Gastroesophageal sphincter (tissue), 4 donors: Measurements from ENCODE around the gene CBFA2T2. TPM values are rescaled to one million over a fixed set of nuclear protein-coding genes. Genes with fewer than 3 reads are reported as not detected.

Source experiments
- ATAC-seq: fragments of 150-250 bp; one replicate; pipeline ENCODE4 v1.9.1; 2016; ENCODE audit warnings: mild to moderate bottlenecking, moderate library complexity
- H3K27ac ChIP-seq, 4 donors: fragments of 200-600 bp; sonication (generic) in 3 of 4; 1 replicate in 3 of 4; 2 replicates in 1 of 4; pipeline ENCODE4 v1.5.1; 2016 to 2019
- H3K27me3 ChIP-seq: fragments of 200-600 bp; sonication (generic); one replicate; pipeline ENCODE4 v1.5.1; 2019
- H3K36me3 ChIP-seq, 2 donors: fragments of 200-600 bp; sonication (generic); one replicate each; pipeline ENCODE4 v1.5.1; 2019; ENCODE audit warnings: control low read depth in 1 of 2
- H3K4me1 ChIP-seq, 3 donors: fragments of 200-600 bp; sonication (generic); 1 replicate in 2 of 3; 2 replicates in 1 of 3; pipeline ENCODE4 v1.5.1; 2016 to 2019; ENCODE audit warnings: control low read depth in 2 of 3
- H3K4me3 ChIP-seq, 2 donors: fragments of 200-600 bp; sonication (generic); one replicate each; pipeline ENCODE4 v1.5.1; 2019; ENCODE audit warnings: mild to moderate bottlenecking in 1 of 2, moderate library complexity in 1 of 2
- H3K9me3 ChIP-seq, 3 donors: fragments of 200-600 bp; sonication (generic); one replicate each; pipeline ENCODE4 v1.5.1; 2017 to 2019; ENCODE audit warnings: control low read depth in 2 of 3
- EP300 ChIP-seq: sonication (generic); formaldehyde crosslinking; IDR thresholded peaks from one replicate; pipeline ENCODE4 v1.6.1; 2017; ENCODE audit warnings: antibody characterized with exemption, mild to moderate bottlenecking
- POLR2A ChIP-seq, 2 donors: fragments of 450-650 bp; IDR thresholded peaks; one replicate each; pipeline ENCODE4 v1.6.1; 2017; ENCODE audit warnings: antibody characterized with exemption in 2 of 2, mild to moderate bottlenecking in 2 of 2, moderate library complexity in 1 of 2
- POLR2AphosphoS5 ChIP-seq: sonication (generic); formaldehyde crosslinking; IDR thresholded peaks from one replicate; pipeline ENCODE4 v1.6.1; 2017; ENCODE audit warnings: antibody characterized with exemption
- WGBS, 2 donors: methylation state at CpG; one replicate each; pipeline ENCODE4 v1.1.5; 2018; ENCODE audit warnings: low coverage in 1 of 2; 5-methylcytosine and 5-hydroxymethylcytosine counted together
- total RNA-seq, 4 donors: library from RNA; depleted of rRNA; stranded (reverse); fragments of >200 nt; gene quantifications; one replicate each; pipeline ENCODE4 v1.1.0, GENCODE V29; 2016
- TF ChIP-seq, protein P1 (sequence below), 4 experiments: fragments of 200-600 bp in 2 of 4; fragments of 450-650 bp in 2 of 4; sonication (generic) in 1 of 4; IDR thresholded peaks; one replicate each; pipeline ENCODE4 v1.5.1; 2017 to 2019; ENCODE audit warnings: antibody characterized with exemption in 4 of 4, mild to moderate bottlenecking in 2 of 4, moderate library complexity in 2 of 4

CBFA2T2 gene
- total RNA-seq, 4 donors from 2014 or later = 11.1 to 17.4 (median 14.2) TPM

- H3K27ac ChIP-seq = no peak overlapping the region
- H3K4me1 ChIP-seq = peaks cover 0 to 15% (median 9%) of the 10 kb centered on the region in 3 donors
- no peak for ATAC-seq
- 83% methylated on average over 3 of the region's 17 CpGs; no CpG with 5 or more reads in 1 of the 2 donors for WGBS, 2 donors
- peaks cover 0 to 49% of the 10 kb centered on the region in 2 donors for H3K36me3 ChIP-seq
- H3K9me3 ChIP-seq = no peaks in the 10 kb centered on the region
- no peak overlapping the region for H3K4me3 ChIP-seq
- no peaks in the 10 kb centered on the region for H3K27me3 ChIP-seq
- TF ChIP-seq, protein P1, sequence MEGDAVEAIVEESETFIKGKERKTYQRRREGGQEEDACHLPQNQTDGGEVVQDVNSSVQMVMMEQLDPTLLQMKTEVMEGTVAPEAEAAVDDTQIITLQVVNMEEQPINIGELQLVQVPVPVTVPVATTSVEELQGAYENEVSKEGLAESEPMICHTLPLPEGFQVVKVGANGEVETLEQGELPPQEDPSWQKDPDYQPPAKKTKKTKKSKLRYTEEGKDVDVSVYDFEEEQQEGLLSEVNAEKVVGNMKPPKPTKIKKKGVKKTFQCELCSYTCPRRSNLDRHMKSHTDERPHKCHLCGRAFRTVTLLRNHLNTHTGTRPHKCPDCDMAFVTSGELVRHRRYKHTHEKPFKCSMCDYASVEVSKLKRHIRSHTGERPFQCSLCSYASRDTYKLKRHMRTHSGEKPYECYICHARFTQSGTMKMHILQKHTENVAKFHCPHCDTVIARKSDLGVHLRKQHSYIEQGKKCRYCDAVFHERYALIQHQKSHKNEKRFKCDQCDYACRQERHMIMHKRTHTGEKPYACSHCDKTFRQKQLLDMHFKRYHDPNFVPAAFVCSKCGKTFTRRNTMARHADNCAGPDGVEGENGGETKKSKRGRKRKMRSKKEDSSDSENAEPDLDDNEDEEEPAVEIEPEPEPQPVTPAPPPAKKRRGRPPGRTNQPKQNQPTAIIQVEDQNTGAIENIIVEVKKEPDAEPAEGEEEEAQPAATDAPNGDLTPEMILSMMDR (IDR thresholded peaks at IDR 0.05) = no peak
- TF ChIP-seq POLR2A (IDR thresholded peaks at IDR 0.05) (no peak), EP300 (no peak), POLR2AphosphoS5 (no peak)
Measured at GRCh38 chr20:33656783-33657703, 167.1 kb downstream of the CBFA2T2 start.

GRCh38 chr20:33657704-33658095 is 167.8 kb downstream of the CBFA2T2 start:
- Histone ChIP-seq H3K27ac (no peak overlapping the region), H3K4me3 (no peak overlapping the region), H3K36me3 (peaks cover 0 to 49% of the 10 kb centered on the region in 2 donors), H3K27me3 (no peaks in the 10 kb centered on the region), H3K9me3 (no peaks in the 10 kb centered on the region), H3K4me1 (peaks cover 0 to 19% (median 9%) of the 10 kb centered on the region in 3 donors)
- no peak for TF ChIP-seq POLR2AphosphoS5
- WGBS, 2 donors = 88% methylated on average over 1 of the region's 12 CpGs; no CpG with 5 or more reads in 1 of the 2 donors
- no peak for ATAC-seq

DNA sequence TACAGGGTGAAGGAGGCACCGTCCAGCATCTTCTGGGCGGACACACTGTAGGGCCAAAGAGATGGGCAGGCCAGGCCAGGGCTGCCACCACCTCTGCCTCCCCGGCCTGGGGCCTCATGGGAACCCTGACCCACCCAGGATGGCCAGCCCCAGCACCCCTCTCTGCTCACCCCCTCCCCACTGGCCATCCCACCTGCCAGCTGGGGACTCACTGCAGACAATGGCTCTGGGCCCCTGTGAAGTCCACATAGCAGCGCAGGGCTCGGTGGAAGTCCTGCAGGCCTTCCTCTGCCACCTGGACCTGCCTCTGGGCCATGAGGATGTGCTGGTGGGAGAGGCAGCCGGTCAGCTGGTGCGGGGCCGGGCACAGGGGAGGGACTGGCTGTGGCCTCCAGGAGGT is 168.6 kb downstream of the CBFA2T2 start:
- no peak for ATAC-seq
- no peaks in the 10 kb centered on the region for H3K9me3 ChIP-seq
- no peak overlapping the region for H3K27ac ChIP-seq
- WGBS, 2 donors = 93% methylated on average over 3 of the region's 8 CpGs; no CpG with 5 or more reads in 1 of the 2 donors
- no peak overlapping the region for H3K4me3 ChIP-seq
- peaks cover 0 to 17% (median 4%) of the 10 kb centered on the region in 3 donors for H3K4me1 ChIP-seq
- TF ChIP-seq POLR2A (IDR thresholded peaks at IDR 0.05) (no peak), POLR2AphosphoS5 (no peak), EP300 (no peak)
- TF ChIP-seq, protein P1 (IDR thresholded peaks at IDR 0.05) = no peak
- H3K36me3 ChIP-seq = peaks cover 0 to 49% of the 10 kb centered on the region in 2 donors
- H3K27me3 ChIP-seq = no peaks in the 10 kb centered on the region

GRCh38 chr20:33658929-33659328 is 169.0 kb downstream of the CBFA2T2 start:
- no peak overlapping the region for H3K4me3 ChIP-seq
- WGBS, 2 donors = 100% methylated on average over 1 of the region's 4 CpGs; no CpG with 5 or more reads in 1 of the 2 donors
- H3K36me3 ChIP-seq = peaks cover 0 to 49% of the 10 kb centered on the region in 2 donors
- TF ChIP-seq, protein P1 (IDR thresholded peaks at IDR 0.05) = no peak
- TF ChIP-seq POLR2A (IDR thresholded peaks at IDR 0.05) = no peak
- TF ChIP-seq EP300 = no peak
- TF ChIP-seq POLR2AphosphoS5 = no peak
- H3K4me1 ChIP-seq = peaks cover 0 to 17% (median 1%) of the 10 kb centered on the region in 3 donors
- no peak for ATAC-seq
- H3K27me3 ChIP-seq = no peaks in the 10 kb centered on the region
- H3K27ac ChIP-seq = no peak overlapping the region
- no peaks in the 10 kb centered on the region for H3K9me3 ChIP-seq

- peaks cover 0 to 49% of the 10 kb centered on the region in 2 donors for H3K36me3 ChIP-seq
- no peaks in the 10 kb centered on the region for H3K27me3 ChIP-seq
- ATAC-seq = no peak
- no peak overlapping the region for H3K27ac ChIP-seq
- WGBS, 2 donors = no CpG with 5 or more reads among the region's 32 CpGs
- H3K4me1 ChIP-seq = peaks cover 0 to 22% (median 4%) of the 10 kb centered on the region in 3 donors
- TF ChIP-seq, protein P1 (IDR thresholded peaks at IDR 0.05) = no peak
- no peak overlapping the region for H3K4me3 ChIP-seq
- no peaks in the 10 kb centered on the region for H3K9me3 ChIP-seq
Measured at GRCh38 chr20:33659341-33660034, 169.6 kb downstream of the CBFA2T2 start.
